Neuronal stem cell (in vitro differentiated cells): ENCODE measurements around the gene MATN1.
A peak's percentile ranks its signal among the peaks of the same experiment; 100 is the strongest.

Source experiments
- DNase-seq: peaks from one replicate; pipeline ENCODE4 v3.0.0-alpha.2; 2013; ENCODE audit warnings: low spot score
- H2AFZ ChIP-seq: one replicate; pipeline ENCODE4 v1.6.1; 2013; ENCODE audit warnings: mild to moderate bottlenecking, low read length, inconsistent platforms
- H2AK5ac ChIP-seq: 2 replicates; pipeline ENCODE4 v1.6.1; 2013; ENCODE audit warnings: low read depth, mild to moderate bottlenecking, inconsistent platforms, low read length, moderate library complexity, mixed read lengths
- H2BK120ac ChIP-seq: 2 replicates; pipeline ENCODE4 v1.6.1; 2013; ENCODE audit warnings: low read depth, mild to moderate bottlenecking, inconsistent platforms, low read length, moderate library complexity, mixed read lengths
- H2BK12ac ChIP-seq: one replicate; pipeline ENCODE4 v1.6.1; 2013; ENCODE audit warnings: low read length, inconsistent platforms
- H2BK15ac ChIP-seq: 2 replicates; pipeline ENCODE4 v1.6.1; 2013; ENCODE audit warnings: mild to moderate bottlenecking, low read length, inconsistent platforms, mixed read lengths
- H2BK5ac ChIP-seq: one replicate; pipeline ENCODE4 v1.6.1; 2013; ENCODE audit warnings: inconsistent platforms, mild to moderate bottlenecking, low read length, moderate library complexity
- H3K14ac ChIP-seq: one replicate; pipeline ENCODE4 v1.6.1; 2013; ENCODE audit warnings: low read length, inconsistent platforms
- H3K18ac ChIP-seq: 2 replicates; pipeline ENCODE4 v1.6.1; 2013; ENCODE audit warnings: low read length, inconsistent platforms
- H3K23ac ChIP-seq: 2 replicates; pipeline ENCODE4 v1.6.1; 2013; ENCODE audit warnings: low read depth, mild to moderate bottlenecking, mixed read lengths, low read length, inconsistent platforms; ENCODE audit not compliant: poor library complexity
- H3K27ac ChIP-seq: replicated peaks from 3 replicates; pipeline ENCODE4 v1.5.1; 2013; ENCODE audit warnings: low read length, inconsistent platforms
- H3K27me3 ChIP-seq, 3 experiments: 2 replicates each; pipeline ENCODE4 v1.6.1; 2013; ENCODE audit warnings: low read length in 3 of 3, mild to moderate bottlenecking in 2 of 3, inconsistent platforms in 1 of 3, low read depth in 1 of 3, mixed read lengths in 1 of 3, moderate library complexity in 1 of 3; ENCODE audit not compliant: control insufficient read depth in 3 of 3, insufficient read depth in 3 of 3
- H3K36me3 ChIP-seq, 2 donors: replicated peaks in 1 of 2; 2 replicates each; pipeline ENCODE4 v1.6.1; 2013; ENCODE audit warnings: low read length in 2 of 2; ENCODE audit not compliant: control insufficient read depth in 2 of 2, insufficient read depth in 2 of 2
- H3K4ac ChIP-seq: 2 replicates; pipeline ENCODE4 v1.6.1; 2013; ENCODE audit warnings: inconsistent platforms, mild to moderate bottlenecking, low read length, moderate library complexity
- H3K4me1 ChIP-seq, 2 donors: 1 replicate in 1 of 2; 2 replicates in 1 of 2; pipeline ENCODE4 v1.6.1; 2013; ENCODE audit warnings: low read length in 2 of 2, low read depth in 1 of 2; ENCODE audit not compliant: control insufficient read depth in 2 of 2, insufficient read depth in 1 of 2
- H3K4me2 ChIP-seq: one replicate; pipeline ENCODE4 v1.6.1; 2013; ENCODE audit warnings: mild to moderate bottlenecking, low read length, inconsistent platforms; ENCODE audit not compliant: insufficient read depth, poor library complexity, severe bottlenecking
- H3K4me3 ChIP-seq, 2 donors: 2 replicates each; pipeline ENCODE4 v1.5.1; 2013; ENCODE audit warnings: low read length in 2 of 2, mild to moderate bottlenecking in 2 of 2, inconsistent platforms in 1 of 2, moderate library complexity in 1 of 2
- H3K79me1 ChIP-seq: one replicate; pipeline ENCODE4 v1.6.1; 2013; ENCODE audit warnings: low read depth, mild to moderate bottlenecking, inconsistent platforms, low read length, moderate library complexity
- H3K9ac ChIP-seq: one replicate; pipeline ENCODE4 v1.6.1; 2013; ENCODE audit warnings: mild to moderate bottlenecking, low read depth, low read length, inconsistent platforms; ENCODE audit not compliant: poor library complexity
- H3K9me3 ChIP-seq, 2 donors: replicated peaks in 1 of 2; 2 replicates each; pipeline versions ENCODE3 to v1.6.1; 2013; ENCODE audit warnings: low read length in 2 of 2, mild to moderate bottlenecking in 2 of 2, inconsistent platforms in 1 of 2, low read depth in 1 of 2, mixed read lengths in 1 of 2, moderate library complexity in 1 of 2; ENCODE audit not compliant: control insufficient read depth in 2 of 2, insufficient read depth in 1 of 2
- H4K8ac ChIP-seq: one replicate; pipeline ENCODE4 v1.6.1; 2013; ENCODE audit warnings: low read depth, mild to moderate bottlenecking, inconsistent platforms, low read length, moderate library complexity
- H4K91ac ChIP-seq: one replicate; pipeline ENCODE4 v1.6.1; 2013; ENCODE audit warnings: low read length, low read depth, mild to moderate bottlenecking, inconsistent platforms; ENCODE audit not compliant: poor library complexity
- WGBS, 2 donors: extraction: QIAGEN DNeasy Blood & Tissue Kit; methylation state at CpG; one replicate each; pipeline ENCODE4 v1.1.7; 2013; ENCODE audit warnings: missing lambda C conversion rate in 2 of 2, mixed read lengths in 1 of 2; ENCODE audit not compliant: insufficient read length in 2 of 2, insufficient replicate concordance in 1 of 2; ENCODE audit errors: extremely low coverage in 2 of 2; 5-methylcytosine and 5-hydroxymethylcytosine counted together

Gene MATN1

GRCh38 chr1:30742300-30742962, 19.0 kb upstream of the MATN1 start:
- Histone ChIP-seq H3K79me1 (no peaks in the 10 kb centered on the region), H3K9me3 (no peaks in the 10 kb centered on the region), H3K9ac (no peak overlapping the region), H3K27ac (no peak overlapping the region), H3K36me3 (no peaks in the 10 kb centered on the region), H2AK5ac (no peak overlapping the region), H3K23ac (no peak overlapping the region), H3K4ac (no peak overlapping the region), H3K18ac (no peak overlapping the region), H2BK12ac (no peak overlapping the region), H2BK120ac (no peak overlapping the region), H3K27me3 (no peaks in the 10 kb centered on the region), H2BK15ac (no peak overlapping the region), H4K8ac (no peak overlapping the region), H3K4me1 (peaks cover 2 to 4% of the 10 kb centered on the region in 2 donors), H3K4me2 (no peak overlapping the region), H2BK5ac (no peak overlapping the region), H3K14ac (no peak overlapping the region), H4K91ac (no peak overlapping the region), H2AFZ (no peak overlapping the region), H3K4me3 (no peak overlapping the region)
- no CpG with 5 or more reads among the region's 11 CpGs for WGBS, 2 donors
- no peak for DNase-seq

- Histone ChIP-seq H3K4me2 (no peak overlapping the region), H3K4ac (no peak overlapping the region), H3K36me3 (no peaks in the 10 kb centered on the region), H2BK120ac (no peak overlapping the region), H3K9me3 (no peaks in the 10 kb centered on the region), H2BK15ac (peak overlapping the region; percentile 14), H4K8ac (no peak overlapping the region), H2BK5ac (no peak overlapping the region), H2BK12ac (peak overlapping the region; percentile 26), H3K79me1 (no peaks in the 10 kb centered on the region), H3K14ac (no peak overlapping the region), H3K9ac (no peak overlapping the region), H3K23ac (peak overlapping the region; percentile 66), H2AK5ac (peak overlapping the region; percentile 0), H2AFZ (no peak overlapping the region), H4K91ac (no peak overlapping the region), H3K4me3 (no peak overlapping the region), H3K27ac (no peak overlapping the region), H3K27me3 (no peaks in the 10 kb centered on the region), H3K18ac (peak overlapping the region; percentile 29), H3K4me1 (peaks cover 2 to 4% of the 10 kb centered on the region in 2 donors)
- no peak for DNase-seq
- WGBS, 2 donors, result 100% methylated on average over 1 of the region's 12 CpGs; no CpG with 5 or more reads in 1 of the 2 donors
Measured at GRCh38 chr1:30741239-30741894, 18.0 kb upstream of the MATN1 start.

GRCh38 chr1:30740251-30741238, 17.2 kb upstream of the MATN1 start:
- no peaks in the 10 kb centered on the region for H3K27me3 ChIP-seq
- H3K23ac ChIP-seq, result peak overlapping the region; percentile 80
- no peak overlapping the region for H3K4me2 ChIP-seq
- DNase-seq, result no peak
- no peak overlapping the region for H4K8ac ChIP-seq
- H3K79me1 ChIP-seq, result no peaks in the 10 kb centered on the region
- no peaks in the 10 kb centered on the region for H3K36me3 ChIP-seq
- no peak overlapping the region for H3K4ac ChIP-seq
- H3K4me3 ChIP-seq, result no peak overlapping the region
- H4K91ac ChIP-seq, result no peak overlapping the region
- peak overlapping the region; percentile 69 for H2BK12ac ChIP-seq
- H2BK15ac ChIP-seq, result peak overlapping the region; percentile 44
- H3K9me3 ChIP-seq, result no peaks in the 10 kb centered on the region
- no peak overlapping the region for H2BK5ac ChIP-seq
- H2BK120ac ChIP-seq, result no peak overlapping the region
- no peak overlapping the region for H3K14ac ChIP-seq
- no peak overlapping the region for H2AFZ ChIP-seq
- no peak overlapping the region for H3K27ac ChIP-seq
- WGBS, 2 donors, result no CpG with 5 or more reads among the region's 15 CpGs
- H2AK5ac ChIP-seq, result peak overlapping the region; percentile 43
- H3K9ac ChIP-seq, result no peak overlapping the region
- H3K18ac ChIP-seq, result peak overlapping the region; percentile 81
- peaks cover 2 to 4% of the 10 kb centered on the region in 2 donors for H3K4me1 ChIP-seq
